ENCODE measurements around the gene TK2.
"Not testable (repeated sequence)": the region's sequence is repeated elsewhere in the genome, so short reads cannot be mapped to it uniquely, and the experiment has no call there.

Gene TK2

DNA sequence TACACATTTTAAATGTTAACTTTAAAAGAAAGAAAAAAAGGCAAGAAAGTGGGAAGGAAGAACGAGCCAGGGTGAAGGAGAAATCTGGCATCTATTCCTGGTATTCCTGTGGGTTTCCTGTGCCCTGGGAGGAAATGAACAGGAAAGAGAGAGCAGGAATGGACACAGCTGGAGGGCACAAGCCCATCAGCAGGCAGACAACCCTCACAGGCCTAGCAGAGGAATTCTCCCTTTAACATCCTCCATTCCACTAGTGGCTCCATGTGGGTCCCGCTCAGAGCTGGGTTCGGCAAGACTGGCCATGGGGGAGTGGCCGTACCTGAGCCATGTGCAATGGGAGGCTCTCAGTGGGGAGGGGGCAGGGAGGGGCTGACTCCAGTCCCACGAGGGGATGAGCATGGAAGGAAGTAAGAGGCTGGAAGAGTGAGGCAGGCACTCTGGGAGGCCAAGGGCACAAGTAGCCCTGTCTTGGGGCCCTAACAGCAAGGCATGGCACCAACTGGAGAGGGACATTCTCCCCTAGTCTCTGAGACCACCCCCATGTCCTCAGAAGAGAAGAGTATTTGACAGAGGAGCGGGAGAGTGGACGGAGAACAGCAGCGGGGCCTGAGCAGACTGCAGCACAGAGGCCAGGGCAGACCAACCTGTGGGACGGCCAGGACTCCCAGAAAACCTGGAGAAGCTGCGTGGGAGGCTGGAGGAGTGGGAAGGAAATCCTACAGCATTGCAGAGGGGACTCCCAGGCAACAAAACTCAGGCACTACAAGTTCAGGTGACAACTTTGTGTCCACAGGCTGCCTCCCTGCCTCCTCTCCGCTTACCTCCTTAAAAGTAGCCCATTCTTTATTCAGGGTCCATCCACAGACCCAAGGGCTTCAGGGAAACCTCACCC, 30.2 kb downstream of the TK2 start:
- no peak for DNase-seq

DNA sequence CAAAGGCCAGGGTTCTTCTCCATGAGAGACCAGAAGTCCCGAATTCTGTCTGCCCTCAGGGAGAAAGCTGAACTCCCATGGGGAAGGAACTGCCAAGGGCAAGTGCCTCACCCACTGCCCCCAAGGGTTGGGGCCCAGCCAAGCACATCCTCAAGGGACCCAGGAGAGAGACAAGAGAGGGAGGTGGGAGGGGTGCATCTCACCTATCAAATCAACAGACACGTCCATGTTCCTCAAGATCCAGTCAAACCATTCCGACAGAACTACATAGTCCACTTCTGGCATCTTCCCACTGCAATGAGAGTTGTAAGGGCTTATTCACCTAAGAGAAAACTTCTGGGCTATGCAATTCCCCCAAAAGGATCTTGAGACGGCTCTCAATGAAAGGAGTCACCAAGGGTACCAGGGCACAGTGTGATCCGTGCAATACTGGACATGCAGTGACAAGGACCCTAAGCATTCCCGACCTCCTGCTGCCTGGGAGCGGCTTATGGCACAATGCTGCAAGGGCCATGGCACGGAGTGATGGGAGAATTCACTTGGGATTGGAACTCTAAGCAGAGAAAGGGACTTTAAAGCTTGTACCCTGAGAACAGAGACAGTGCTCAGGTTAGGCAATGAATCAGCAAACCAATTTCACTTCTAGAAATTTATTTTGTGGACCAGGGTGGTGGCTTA, 32.2 kb downstream of the TK2 start:
- DNase-seq, result no peak

DNA sequence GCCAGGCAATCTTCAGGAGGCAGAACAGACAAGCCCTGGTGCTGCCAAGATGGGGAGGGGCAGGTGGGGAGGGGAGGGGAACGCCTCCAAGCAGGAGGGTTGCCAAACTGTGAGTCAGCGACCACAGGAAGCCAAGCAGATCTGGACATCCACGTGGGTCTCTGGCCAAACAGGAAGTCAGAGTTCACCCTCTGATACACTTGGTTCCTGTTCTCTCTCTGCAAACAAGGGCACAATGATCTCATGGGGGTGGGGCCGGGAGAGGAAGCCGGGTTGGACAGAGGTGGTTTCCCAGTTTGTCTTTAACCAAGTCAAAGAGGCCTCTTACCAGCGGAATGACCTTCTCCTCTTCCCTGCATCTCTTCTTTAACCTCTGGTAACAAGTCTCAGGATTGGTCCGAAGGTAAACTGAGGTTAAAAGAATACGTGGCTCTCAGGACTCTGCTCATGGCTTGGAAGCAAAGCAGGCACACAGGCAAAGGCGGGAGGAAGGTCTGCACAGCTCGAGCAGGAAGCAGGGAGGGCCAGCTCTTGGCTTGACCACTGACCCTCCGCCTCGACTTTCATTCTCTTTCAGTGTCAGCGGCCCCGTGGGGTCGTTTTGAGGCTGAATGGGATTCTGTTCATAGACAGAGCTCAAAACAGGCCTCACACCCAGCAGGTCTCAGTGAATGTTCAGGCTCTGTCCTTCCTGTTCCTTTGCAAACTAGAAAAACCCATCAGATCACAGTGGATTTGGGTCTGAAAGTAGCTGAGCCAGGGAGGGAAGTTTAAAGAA, 32.9 kb downstream of the TK2 start:
- peak; percentile 95 for DNase-seq

DNA sequence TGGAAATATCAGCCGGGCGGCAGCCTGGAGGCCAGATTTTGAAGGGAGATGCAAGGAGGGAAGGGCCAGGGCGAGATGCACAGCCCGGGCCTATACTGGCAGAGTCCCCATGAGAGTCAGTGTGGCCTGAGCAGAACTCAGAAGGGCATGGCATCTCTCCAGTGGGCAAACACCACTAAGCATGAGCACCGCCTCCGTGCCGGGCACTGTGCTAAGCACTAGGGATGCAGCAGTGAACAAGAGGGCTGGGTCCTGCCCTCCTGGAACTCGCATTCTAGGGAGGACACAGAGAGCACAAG, 33.5 kb downstream of the TK2 start:
- DNase-seq, result no peak

DNA sequence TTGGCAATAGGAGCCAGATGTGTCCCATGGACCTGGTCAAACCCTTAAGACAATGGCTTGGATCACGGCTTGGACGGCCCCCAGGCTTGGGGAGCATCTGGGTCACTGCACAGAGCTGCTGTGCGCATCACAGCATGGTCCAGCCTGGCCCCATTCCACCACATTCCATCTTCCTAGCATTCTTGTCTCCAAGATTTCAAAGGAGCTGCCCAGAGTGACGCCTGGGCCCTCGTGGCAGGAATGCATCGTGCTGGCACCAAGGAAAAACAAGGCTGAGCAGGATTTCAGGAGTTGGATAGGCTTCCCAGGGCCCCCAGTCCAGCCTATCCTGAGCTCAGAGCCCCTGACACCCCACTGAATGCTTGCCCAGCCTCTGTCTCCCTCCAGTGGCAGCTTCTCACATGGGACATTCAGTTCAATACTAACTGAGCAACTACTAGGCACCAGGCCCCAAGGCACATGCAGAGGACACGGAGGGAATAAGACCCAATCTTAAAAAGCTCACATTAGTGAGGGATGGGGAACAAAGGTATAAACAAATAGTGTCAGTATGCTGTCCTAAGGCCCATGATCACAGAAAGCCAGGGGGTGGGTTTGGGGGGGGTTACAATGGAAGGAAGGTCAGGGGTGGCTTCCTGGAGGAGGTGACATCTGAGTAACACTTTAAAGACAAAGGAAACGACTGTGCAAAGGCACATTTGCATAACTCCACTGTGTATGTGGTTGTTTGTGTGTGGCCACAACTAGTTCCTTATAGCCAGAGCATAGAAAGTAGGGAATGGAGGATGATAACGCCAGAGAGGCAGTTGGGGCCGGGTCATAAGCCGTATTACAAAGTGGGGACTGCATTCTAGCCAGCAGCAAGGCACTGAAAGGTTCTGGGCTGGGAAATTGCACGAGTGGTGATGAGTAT, 34.1 kb downstream of the TK2 start:
- no peak for DNase-seq

DNA sequence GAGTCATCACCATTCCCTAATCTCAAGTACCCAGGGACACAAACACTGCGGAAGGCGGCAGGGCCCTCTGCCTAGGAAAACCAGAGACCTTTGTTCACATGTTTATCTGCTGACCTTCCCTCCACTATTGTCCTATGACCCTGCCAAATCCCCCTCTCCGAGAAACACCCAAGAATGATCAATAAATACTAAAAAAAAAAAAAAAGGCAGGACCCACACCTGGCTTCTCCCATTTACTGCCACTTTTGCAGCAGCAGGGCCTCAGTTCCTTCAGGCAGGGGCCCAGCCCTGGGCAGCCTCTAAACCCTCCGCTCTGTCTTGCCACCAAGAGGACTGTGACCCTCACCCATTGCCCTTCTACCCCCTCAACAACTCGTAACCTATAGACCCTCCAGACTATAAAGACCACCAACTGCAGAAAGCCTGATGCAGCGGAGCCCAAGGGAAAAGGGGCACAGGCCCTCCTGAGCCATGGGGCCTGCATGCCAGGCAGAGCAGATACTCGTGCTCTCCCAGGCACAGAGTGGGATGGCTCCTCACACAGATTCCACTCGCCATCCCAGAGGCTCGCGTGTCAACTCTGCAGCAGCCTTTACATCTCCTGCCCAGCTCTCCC, 34.8 kb downstream of the TK2 start:
- DNase-seq, result not testable (repeated sequence)

DNA sequence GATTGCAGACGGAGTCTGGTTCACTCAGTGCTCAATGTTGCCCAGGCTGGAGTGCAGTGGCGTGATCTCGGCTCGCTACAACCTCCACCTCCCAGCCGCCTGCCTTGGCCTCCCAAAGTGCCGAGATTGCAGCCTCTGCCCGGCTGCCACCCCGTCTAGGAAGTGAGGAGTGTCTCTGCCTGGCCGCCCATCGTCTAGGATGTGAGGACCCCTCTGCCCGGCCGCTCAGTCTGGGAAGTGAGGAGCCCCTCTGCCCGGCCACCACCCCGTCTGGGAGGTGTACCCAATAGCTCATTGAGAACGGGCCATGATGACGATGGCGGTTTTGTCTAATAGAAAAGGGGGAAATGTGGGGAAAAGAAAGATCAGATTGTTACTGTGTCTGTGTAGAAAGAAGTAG, 35.5 kb downstream of the TK2 start:
- not testable (repeated sequence) for DNase-seq

DNA sequence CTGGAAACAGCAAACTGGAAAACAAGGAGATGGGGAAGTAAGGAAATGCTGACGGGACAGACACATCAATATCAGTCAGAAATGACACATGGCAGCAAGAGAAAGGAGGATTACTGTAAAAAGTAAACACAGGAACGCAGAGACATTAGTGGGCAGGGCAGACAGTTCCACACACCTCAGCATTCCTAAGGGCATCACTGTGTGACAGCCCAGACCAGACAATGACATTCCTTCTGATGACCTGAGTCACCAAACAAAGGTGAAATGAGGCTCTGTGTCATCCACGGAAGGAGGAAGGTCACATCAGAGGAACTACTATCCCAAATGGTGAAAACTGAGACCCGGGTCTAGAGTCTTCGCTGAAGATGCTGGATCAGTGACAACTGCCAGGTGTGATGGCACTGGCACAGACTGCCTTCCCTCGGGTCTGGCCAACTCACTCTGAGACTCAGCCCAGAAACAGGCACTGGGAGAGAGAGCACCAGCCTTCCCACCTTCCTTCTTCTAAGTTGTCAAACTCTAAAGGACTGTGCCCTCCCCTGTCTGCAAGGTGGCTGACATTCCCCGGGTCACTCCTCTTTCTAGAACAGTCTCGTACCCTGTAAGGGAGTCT, 36.7 kb downstream of the TK2 start:
- no peak for DNase-seq

DNA sequence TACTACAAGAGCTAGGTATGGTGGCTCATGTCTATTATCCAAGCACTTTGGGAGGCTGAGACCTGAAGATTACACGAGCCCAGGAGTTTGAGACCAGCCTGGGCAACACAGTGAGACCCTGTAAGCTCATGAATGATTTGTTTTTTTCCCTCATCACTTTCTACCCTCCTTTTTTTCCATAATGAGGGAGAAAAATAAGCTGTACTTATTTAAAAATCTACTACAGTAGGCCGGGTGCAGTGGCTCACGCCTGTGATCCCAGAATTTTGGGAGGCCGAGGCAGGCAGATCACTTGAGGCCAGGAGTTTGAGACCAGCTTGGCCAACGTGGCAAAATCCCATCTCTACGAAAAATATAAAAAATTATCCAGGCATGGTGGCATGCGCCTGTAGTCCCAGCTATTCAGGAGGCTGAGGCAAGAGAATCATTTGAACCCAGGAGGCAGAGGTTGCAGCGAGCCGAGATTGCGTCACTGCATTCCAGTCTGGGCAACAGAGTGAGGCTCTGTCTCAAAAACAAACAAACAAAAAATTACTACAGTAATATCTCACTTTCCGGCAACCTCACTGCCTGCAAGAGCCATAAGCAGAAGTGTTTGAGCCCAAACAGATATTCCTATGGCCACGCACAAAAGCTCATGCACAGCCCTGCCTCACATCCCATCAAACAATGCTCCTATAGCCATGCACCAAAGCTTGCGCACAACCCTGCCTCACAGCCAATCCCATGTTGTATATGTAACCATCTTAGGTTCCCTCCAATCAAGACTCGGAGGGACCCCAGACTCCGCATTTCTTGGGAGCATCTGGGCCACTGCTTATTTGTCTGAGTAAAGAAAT, 37.4 kb downstream of the TK2 start:
- no peak for DNase-seq

DNA sequence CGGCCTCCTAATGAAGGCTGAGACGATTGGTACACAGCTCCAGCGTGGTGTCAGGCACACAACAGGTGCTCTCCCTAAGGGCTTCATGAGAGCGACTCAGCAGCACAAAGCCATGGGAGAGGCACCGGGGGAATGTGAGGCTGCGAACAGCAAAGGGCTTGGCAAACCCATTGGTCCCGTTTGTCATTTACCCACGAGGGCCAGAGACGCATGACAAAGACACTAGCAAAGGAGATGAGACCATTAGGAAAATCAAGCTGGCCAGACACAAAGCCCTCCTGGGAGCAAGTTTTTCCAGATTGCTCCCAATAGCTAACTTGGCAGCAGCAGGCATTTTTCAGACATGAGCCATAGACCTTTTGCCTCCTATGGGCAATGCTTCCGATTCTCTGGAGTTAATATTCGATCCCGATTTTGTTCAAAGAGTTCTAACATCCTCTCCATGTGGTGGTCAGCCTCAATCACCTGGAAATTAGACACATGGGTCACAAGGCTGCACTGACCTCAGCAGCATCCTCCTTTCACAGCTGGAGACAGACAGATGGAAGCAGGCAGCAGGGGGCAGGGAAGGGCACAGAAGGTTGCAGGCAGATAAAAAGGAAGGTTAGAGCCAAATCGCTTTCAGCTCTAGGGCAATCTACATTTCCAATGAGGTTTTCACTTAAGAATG, 38.2 kb downstream of the TK2 start:
- DNase-seq, result no peak

DNA sequence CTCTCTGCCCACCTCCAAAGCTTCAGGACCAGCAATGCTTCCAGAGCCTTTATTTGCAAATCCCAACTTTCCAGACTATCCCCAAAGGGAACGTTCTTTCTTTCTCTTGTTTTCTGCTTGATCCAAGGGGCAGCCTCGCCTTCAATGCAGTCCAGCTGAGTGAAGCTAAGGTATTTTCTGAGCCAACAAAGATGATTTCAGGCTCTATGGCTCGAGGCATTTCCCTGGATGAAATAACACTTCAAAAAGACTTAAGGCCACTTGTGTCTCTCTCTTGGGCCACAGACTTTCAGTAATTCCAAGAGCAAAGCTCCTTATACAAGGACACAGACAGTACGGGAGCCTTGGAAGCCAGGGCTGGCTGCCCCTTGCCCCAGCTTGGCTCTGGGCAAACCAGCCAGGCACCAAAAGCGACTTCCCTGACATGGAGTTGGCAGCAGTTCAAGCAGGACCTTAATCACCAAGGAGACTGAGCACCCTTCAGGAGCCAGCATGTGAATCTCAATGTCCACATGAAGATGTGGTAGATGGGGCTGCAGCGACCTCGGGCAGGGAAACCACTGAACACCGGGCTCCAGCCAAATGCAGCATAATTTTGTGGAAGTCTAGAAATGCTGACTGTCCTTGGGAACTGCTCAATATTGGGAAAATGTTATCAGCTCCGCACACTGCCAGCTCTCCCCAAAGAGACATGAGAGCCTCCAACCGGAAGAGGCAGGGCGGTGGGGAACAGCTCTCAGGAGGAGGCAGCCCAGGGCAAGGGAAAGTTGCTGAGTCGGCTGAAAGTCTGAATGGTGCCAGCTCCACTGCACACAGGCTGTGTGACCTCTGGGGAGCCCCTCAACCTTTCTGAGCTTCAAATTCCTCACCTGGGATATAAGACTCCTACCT, 39.0 kb downstream of the TK2 start:
- no peak for DNase-seq

DNA sequence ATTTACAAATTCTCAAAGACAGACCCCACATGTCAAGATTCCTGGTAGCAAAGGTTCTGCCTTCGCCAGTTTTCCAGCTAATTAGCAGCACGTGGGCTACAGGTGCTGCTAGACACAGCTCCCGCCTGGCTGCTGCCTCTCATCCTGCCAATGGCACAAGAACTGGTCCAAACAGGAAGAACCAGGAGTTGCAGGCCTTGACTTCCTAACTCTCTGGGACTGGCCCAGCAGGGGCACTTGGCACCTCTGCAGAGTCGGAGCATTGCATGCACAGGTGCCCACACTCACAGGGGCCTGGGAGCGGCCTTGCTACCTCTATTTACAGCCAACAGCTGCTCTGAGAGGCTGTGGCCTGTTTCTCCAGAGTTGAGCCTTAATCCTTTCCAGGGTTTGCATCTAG, 39.6 kb downstream of the TK2 start:
- DNase-seq, result no peak

DNA sequence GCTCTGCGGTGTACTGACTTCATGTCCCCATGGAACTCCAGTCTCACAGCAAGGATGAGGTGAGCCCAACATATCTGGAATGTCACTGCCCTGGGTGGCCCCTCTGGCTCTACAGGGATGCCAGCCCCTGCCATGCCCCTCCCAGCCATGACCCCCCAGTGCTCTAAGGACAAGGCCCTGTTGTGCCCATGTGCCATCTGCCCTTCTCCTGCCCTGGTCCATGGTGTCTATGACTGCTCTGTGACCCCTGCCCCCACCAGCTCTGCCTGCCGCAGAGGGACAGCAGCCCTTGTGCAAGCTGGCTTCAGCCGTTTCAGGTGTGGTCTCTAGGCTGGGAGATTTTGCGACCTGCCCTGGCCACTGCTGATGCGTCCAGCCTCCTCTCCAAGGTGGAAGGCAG, 40.3 kb downstream of the TK2 start:
- DNase-seq, result no peak

DNA sequence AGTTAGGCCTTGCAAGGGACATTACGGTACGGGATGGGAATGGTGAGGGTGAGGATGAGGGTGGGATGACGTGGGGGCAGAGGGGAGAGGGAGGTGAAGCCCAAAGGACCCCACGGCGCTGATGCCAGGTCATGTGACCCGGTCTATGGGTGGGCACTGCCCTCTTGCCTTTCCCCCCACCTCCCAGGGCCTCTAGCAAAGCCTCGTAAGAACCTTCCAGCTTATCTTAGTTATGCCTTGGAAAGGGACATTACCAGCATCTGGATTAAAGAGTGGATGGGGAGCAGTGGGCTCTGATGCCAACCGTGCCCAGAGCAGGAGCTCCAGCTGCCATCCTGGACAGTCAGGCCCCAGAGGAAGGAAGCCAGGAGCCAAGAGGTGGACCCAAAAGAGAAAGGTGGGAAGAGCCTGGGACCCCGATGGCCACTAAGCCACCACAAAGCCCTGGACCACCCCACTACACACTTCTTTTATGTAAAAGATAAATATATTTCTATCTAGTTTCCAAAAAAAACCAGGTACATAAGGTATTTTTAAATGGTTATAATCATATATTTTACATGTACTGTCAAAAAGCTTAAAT, 40.9 kb downstream of the TK2 start:
- DNase-seq, result no peak

DNA sequence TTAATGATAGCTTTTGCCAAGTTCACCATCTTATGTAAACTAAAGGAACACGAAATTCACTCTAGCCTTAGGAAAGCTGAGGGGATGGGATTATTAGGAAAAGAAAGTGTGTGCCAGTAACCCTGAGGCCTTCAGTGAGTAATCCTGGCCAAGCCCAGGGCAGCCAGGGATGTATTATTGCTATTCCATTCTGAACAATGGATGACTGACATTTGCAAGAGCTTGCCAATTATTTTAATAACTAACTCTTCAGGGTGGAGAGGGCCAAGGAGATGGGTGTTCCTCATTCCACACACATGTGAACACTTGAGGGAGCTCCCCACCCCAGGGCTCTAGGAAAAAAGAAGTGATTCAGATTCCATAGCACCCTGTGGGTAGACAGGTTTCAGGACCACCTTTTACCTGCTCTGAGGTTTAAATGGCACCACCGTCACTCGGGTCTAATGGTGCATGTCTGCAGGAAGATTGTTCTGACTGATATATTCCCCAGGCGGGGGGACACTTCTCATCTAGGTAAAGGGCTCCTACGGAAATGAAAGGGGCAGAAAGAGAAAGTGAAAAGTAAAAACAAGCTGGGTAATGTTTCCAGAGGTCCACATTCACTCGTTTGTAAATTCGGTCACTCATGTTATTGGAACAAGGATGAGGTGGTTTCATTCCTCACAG, 41.5 kb downstream of the TK2 start:
- DNase-seq, result no peak

DNA sequence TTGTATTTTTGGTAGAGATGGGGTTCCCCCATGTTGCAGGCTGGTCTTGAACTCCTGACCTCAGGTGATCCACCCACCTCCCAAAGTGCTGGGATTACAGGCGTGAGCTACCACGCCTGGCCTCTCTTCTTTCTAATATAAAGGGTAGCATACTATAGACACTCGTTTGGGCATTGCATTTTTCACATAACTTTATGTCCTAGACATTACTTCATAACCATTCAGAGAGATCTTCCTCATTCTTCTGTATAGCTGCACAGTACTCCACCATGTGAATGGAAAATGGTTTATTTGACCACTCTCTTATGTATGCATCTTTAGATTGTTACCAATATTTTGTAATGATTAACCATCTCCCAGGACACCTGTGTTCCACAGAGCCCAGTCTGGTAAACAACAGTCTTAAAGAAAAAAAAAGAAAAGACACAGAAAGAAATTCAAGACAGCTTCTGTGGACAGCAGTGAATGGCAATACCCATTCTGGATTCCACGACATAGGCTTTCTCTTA, 42.1 kb downstream of the TK2 start:
- DNase-seq, result no peak

DNA sequence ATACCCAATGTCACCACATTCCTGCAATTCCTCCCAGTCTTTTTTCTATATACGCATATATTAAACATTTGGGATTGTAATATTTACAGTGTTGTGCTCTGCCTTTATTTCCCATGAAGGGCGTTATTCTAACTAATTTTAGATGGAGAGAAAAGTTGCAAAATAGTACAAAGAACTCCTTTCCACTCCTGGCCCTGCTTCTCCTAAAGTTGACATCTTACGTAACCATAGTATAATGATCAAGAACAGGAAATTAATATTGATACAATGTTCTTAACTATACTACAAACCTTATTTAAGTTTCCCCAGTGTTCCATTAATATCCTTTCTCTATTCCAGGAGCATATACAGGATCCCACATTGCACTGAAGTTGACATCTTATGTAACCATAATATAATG, 46.3 kb downstream of the TK2 start:
- no peak for DNase-seq

DNA sequence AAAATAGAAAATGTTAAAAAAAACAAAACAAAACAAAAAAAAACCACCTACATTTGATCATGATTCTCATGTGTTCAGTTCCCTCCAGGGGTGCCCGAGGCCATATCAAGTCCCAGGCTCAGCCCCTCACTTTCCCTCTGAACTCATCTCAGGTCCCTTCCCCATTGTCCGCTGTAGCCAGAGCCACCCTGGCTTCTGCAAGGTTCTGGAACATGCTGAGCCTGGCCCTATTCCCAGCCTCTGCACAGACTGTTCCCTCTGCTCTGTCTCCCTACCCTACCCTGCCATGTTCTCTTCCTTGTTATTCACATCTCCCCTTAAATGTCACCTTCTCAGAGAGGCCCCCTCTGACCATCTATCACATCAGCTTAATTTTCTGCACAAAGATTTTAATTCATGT, 46.9 kb downstream of the TK2 start:
- no peak for DNase-seq

Measured in left hindlimb (tissue), 1 donor.